Measurements from ENCODE around the gene TINCR. TPM values are rescaled to one million over a fixed set of nuclear protein-coding genes. Genes with fewer than 3 reads are reported as not detected.
"Not testable (repeated sequence)": the region's sequence is repeated elsewhere in the genome, so short reads cannot be mapped to it uniquely, and the experiment has no call there.

The TINCR gene
- total RNA-seq, 4 donors from 2014 or later = not detected

- no peaks in the 10 kb centered on the region for H3K36me3 ChIP-seq
- H3K4me1 ChIP-seq = peaks cover 0 to 3% of the 10 kb centered on the region in 2 donors
- no peak for DNase-seq
- H3K27me3 ChIP-seq = no peaks in the 10 kb centered on the region
- WGBS, 2 donors = 82 to 92% methylated on average over 6 to 7 of the region's 7 CpGs
- H3K9me3 ChIP-seq = no peaks in the 10 kb centered on the region
- TF ChIP-seq CTCF (IDR thresholded peaks at IDR 0.05) (no peak), POLR2A (IDR thresholded peaks at IDR 0.05) (no peak)
- intact Hi-C loops (cut with DNase I) = no loop called here
- no peak overlapping the region for H3K27ac ChIP-seq
- H3K4me3 ChIP-seq (replicated peaks in 1 of 3) = no peak overlapping the region
Observed at GRCh38 chr19:5541456-5541855, 26.3 kb downstream of the TINCR start.

- Histone ChIP-seq H3K9me3 (no peaks in the 10 kb centered on the region), H3K27ac (no peak overlapping the region), H3K27me3 (no peaks in the 10 kb centered on the region), H3K4me1 (peaks cover 0 to 9% of the 10 kb centered on the region in 2 donors), H3K36me3 (no peaks in the 10 kb centered on the region), H3K4me3 (replicated peaks in 1 of 3) (no peak overlapping the region)
- WGBS, 2 donors = 88 to 89% methylated on average over 10 of the region's 10 CpGs
- TF ChIP-seq CTCF (IDR thresholded peaks at IDR 0.05) (no peak), POLR2A (IDR thresholded peaks at IDR 0.05) (no peak)
- intact Hi-C loops (cut with DNase I) = no loop called here
- no peak for DNase-seq
Observed at GRCh38 chr19:5540208-5540607, 27.5 kb downstream of the TINCR start.

- intact Hi-C loops (cut with DNase I) = no loop called here
- DNase-seq = no peak
- Histone ChIP-seq H3K4me3 (replicated peaks in 1 of 3) (no peak overlapping the region), H3K4me1 (peaks cover 0 to 9% of the 10 kb centered on the region in 2 donors), H3K36me3 (no peaks in the 10 kb centered on the region), H3K27ac (no peak overlapping the region), H3K27me3 (no peaks in the 10 kb centered on the region), H3K9me3 (no peaks in the 10 kb centered on the region)
- 79% methylated on average over 12 of the region's 12 CpGs for WGBS, 2 donors
- TF ChIP-seq POLR2A (IDR thresholded peaks at IDR 0.05) = no peak
- no peak for TF ChIP-seq CTCF (IDR thresholded peaks at IDR 0.05)
Observed at GRCh38 chr19:5537870-5538269, 29.9 kb downstream of the TINCR start.

- H3K4me3 ChIP-seq (replicated peaks in 1 of 3); H3K27me3 ChIP-seq; H3K9me3 ChIP-seq; intact Hi-C loops (cut with DNase I); DNase-seq; H3K36me3 ChIP-seq; H3K4me1 ChIP-seq; H3K27ac ChIP-seq: not testable (repeated sequence)
- WGBS, 2 donors = 60 to 68% methylated on average over 12 of the region's 12 CpGs
Observed at GRCh38 chr19:5536982-5537579, 30.7 kb downstream of the TINCR start.

GRCh38 chr19:5536337-5536894 is 31.3 kb downstream of the TINCR start:
- DNase-seq = peak; percentile 70 to 79
- TF ChIP-seq CTCF (IDR thresholded peaks at IDR 0.05) = no peak
- no peak for TF ChIP-seq POLR2A (IDR thresholded peaks at IDR 0.05)
- intact Hi-C loops (cut with DNase I) = no loop called here
- Histone ChIP-seq H3K9me3 (no peaks in the 10 kb centered on the region), H3K4me1 (peaks cover 0 to 9% of the 10 kb centered on the region in 2 donors), H3K27me3 (no peaks in the 10 kb centered on the region), H3K36me3 (no peaks in the 10 kb centered on the region), H3K27ac (no peak overlapping the region), H3K4me3 (replicated peaks in 1 of 3) (no peak overlapping the region)
- 3 to 4% methylated on average over 11 to 32 of the region's 38 CpGs for WGBS, 2 donors

Measured in thyroid gland (tissue), 4 donors.